ENCODE data around the gene ATP6V1F. TPM values are rescaled to one million over a fixed set of nuclear protein-coding genes. Genes with fewer than 3 reads are reported as not detected.

ATP6V1F gene
- total and polyA plus RNA-seq, 11 donors: 91.6 to 198 (median 122) TPM

DNA sequence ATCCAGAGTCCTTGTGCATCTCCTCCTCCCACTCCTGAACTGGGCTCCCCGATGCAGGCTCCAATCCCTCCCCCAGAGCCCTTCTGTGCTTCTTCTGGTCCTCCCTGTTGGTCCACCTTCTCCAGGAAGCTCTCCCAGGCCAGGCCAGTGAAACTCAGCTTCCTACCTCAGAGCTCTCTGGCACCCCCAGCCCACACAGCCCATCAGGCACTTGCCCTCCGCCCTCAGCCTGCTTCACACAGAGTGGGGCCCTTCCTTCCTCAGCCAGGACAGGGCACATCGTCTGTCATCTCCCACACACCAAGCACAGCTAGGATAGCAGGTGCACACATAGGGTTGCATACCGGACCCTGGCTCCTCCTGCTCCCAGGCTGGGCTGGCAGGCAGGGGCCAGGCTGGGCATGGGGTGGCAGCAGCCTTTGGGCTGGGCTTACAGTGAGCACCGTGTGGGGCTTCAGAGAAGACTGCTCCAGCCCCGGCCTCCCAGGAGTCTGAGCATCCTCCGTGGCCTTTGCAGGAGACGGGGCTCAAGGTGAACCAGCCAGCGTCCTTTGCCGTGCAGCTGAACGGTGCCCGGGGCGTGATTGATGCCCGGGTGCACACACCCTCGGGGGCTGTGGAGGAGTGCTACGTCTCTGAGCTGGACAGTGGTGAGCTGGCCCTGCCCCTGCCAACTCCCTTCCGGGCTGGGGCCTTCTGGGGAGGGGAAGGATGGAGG lies 6.5 kb upstream of the ATP6V1F start:
- TF ChIP-seq POLR2A (IDR thresholded peaks at IDR 0.05): no peak
- TF ChIP-seq, protein P1, sequence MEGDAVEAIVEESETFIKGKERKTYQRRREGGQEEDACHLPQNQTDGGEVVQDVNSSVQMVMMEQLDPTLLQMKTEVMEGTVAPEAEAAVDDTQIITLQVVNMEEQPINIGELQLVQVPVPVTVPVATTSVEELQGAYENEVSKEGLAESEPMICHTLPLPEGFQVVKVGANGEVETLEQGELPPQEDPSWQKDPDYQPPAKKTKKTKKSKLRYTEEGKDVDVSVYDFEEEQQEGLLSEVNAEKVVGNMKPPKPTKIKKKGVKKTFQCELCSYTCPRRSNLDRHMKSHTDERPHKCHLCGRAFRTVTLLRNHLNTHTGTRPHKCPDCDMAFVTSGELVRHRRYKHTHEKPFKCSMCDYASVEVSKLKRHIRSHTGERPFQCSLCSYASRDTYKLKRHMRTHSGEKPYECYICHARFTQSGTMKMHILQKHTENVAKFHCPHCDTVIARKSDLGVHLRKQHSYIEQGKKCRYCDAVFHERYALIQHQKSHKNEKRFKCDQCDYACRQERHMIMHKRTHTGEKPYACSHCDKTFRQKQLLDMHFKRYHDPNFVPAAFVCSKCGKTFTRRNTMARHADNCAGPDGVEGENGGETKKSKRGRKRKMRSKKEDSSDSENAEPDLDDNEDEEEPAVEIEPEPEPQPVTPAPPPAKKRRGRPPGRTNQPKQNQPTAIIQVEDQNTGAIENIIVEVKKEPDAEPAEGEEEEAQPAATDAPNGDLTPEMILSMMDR (IDR thresholded peaks at IDR 0.05): no peak
- H3K27me3 ChIP-seq: no peaks in the 10 kb centered on the region
- H3K4me3 ChIP-seq: no peak overlapping the region
- H3K27ac ChIP-seq: peak overlapping the region in 1 of 12 donors; percentile 35
- peaks cover 7 to 74% (median 60%) of the 10 kb centered on the region in 9 donors for H3K36me3 ChIP-seq
- 74 to 82% (median 78%) methylated on average over 13 to 17 of the region's 17 CpGs for WGBS, 4 donors
- peaks cover 3 to 41% (median 26%) of the 10 kb centered on the region in 12 donors for H3K4me1 ChIP-seq
- H3K9me3 ChIP-seq: no peaks in the 10 kb centered on the region
- ATAC-seq (no peak), DNase-seq (peak in 1 of 5 donors; percentile 62)
- intact Hi-C loops (cut with DNase I): no loop called here

DNA sequence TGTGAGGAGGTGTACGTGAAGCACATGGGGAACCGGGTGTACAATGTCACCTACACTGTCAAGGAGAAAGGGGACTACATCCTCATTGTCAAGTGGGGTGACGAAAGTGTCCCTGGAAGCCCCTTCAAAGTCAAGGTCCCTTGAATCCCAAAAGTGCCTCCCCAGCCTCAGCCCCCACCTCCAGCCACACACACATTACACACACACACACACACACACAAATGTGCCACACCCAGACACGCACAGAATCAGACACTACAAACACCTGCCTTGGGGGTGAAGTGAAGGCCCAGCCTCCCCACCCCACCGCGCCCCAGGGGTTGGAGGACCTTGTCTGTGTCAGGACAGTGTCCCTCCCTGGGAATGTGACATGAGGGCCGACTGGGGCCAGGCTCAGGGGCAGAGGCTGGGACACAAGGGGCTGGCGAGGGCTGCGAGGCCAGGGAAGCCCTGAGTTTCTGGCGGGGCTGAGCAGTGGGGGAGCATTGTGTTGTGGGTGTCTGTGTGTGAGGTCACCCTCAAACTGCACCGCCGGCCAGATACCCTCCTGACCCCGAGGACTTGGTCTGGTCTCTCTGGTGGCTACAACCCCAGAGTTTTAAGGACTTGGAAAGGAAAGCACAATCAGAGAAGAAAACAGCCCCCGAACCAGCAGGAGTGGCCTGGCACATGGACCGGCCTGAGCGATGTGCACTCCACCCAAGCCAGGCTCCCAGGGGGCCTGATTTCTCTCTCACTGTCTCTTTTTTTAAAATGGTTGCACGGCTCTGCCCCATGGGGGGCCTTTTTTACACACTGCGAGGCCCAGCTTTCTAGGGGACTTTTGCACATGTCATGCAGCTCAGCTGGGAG lies 4.0 kb upstream of the ATP6V1F start:
- no peaks in the 10 kb centered on the region for H3K9me3 ChIP-seq
- peaks cover 0 to 49% (median 36%) of the 10 kb centered on the region in 9 donors for H3K36me3 ChIP-seq
- DNase-seq (peak in 2 of 5 donors; percentile 73 to 81), ATAC-seq (no peak)
- no peak overlapping the region for H3K4me3 ChIP-seq
- intact Hi-C loops (cut with DNase I): no loop called here
- 39 to 57% (median 46%) methylated on average over 8 to 18 of the region's 18 CpGs for WGBS, 4 donors
- peak overlapping the region; percentile 32 to 81 (median 65) for H3K27ac ChIP-seq
- peaks cover 3 to 53% (median 37%) of the 10 kb centered on the region in 12 donors for H3K4me1 ChIP-seq
- no peaks in the 10 kb centered on the region for H3K27me3 ChIP-seq
- TF ChIP-seq, protein P1 (IDR thresholded peaks at IDR 0.05): no peak
- no peak for TF ChIP-seq POLR2A (IDR thresholded peaks at IDR 0.05)

DNA sequence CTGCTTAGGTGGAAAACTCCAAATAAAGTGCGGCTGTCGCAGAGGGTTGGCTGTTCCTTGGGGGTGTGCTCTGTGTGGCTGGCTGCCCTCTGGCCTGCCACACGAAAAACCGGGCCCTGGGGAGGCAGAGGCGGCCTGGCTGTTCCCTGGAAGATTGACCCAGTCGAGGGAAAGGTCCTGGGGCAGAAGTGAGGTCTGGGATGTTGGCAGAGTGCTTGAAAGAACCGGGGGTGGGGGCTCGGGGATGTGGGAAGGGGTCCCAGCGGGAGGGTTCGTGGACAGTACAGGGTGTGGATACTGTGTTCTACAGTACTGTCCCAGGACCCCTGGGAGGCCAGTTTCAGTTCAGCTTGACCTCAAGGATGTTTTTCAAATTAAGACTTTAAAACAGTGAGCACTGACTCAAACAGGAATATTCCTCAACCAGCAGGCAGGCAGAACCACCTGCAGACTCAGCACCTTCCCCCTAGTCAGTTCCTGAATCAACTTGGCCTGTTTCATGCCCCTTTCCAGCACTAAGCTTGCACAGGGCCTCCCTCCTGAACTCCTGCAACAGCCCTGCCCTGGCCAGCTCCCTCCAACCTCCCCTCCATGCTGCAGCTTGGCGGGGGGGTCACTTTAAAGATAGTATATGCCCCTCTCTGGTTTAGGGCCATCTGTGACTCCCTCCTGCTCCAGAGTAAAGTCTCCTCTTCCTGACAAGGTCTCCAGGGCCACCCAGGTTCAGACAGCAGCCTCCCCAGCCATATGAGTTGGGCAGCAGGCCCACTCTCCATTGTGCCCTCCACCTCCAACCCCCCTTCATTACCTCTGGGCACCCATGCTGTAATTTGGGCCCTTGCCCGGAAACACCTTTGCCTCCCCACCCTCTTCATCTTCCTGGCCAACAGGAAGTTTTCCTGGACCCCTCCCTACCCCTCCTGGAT lies 3.2 kb upstream of the ATP6V1F start:
- intact Hi-C loops (cut with DNase I): loop anchor here in 5 of 10 donors (5.0 to 10.0 kb wide), 5 partner anchors 65 to 122 kb away; partner anchors contain the start of genes CALU (in 2 of the 5) and CCDC136 (in 2 of the 5)
- Histone ChIP-seq H3K4me3 (no peak overlapping the region), H3K27me3 (no peaks in the 10 kb centered on the region), H3K27ac (peak overlapping the region; percentile 33 to 81 (median 65)), H3K9me3 (no peaks in the 10 kb centered on the region), H3K4me1 (peaks cover 3 to 62% (median 43%) of the 10 kb centered on the region in 12 donors), H3K36me3 (peaks cover 0 to 41% (median 27%) of the 10 kb centered on the region in 9 donors)
- DNase-seq (peak in 4 of 5 donors; percentile 41 to 72 (median 62)), ATAC-seq (peak in 2 of 4 donors; percentile 1)
- TF ChIP-seq, protein P1 (IDR thresholded peaks at IDR 0.05): no peak
- no peak for TF ChIP-seq POLR2A (IDR thresholded peaks at IDR 0.05)
- WGBS, 4 donors: 32 to 42% (median 40%) methylated on average over 10 to 12 of the region's 12 CpGs
